ENCODE measurements around the gene MYO1A.

MYO1A gene
- 0.32 to 1.8 (median 1.2) reads per million in 9 experiments for total RNA-seq

DNA sequence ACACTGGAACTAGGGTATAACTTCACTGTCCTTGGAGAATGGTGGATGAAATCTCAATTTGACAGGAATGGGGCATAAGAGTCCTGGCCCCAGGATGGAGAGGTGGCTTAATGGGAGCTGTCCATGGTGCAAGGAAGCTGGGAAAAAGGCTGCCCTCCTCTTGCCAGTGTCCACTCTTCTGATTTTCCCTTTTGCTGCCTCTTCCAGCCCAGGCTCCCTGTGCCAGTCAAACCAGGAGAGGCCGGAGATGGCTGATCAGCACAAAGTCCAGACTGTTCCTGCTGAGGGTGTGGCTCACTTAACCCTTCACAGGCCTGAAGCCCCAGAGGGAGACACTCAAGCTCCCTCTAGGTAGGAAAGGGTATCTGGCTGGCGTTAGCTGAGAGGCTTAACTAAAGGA lies at the start of gene MYO1A:
MYO1A (minus strand) TSS at position 240 of the 400 bp plus-strand sequence. CDS start 1,806 bp downstream, outside the sequence.
- Mint-ChIP-seq H3K27me3 (no peaks in the 10 kb centered on the region), H3K4me1 (ENCODE audit: low read depth in 2 of 2) (peaks cover 29 to 31% of the 10 kb centered on the region in 2 donors), H3K9me3 (no peaks in the 10 kb centered on the region), H3K36me3 (ENCODE audit: insufficient read depth) (no peaks in the 10 kb centered on the region), H3K27ac (peak within 1 kb of the TSS in 1 of 2 donors; percentile 76), H3K4me3 (no peak within 1 kb of the TSS)
- DNase-seq (no peak), ATAC-seq (replicated peaks) (no peak)

GRCh38 chr12:57099047-57099714 lies 49.3 kb upstream of the MYO1A start:
- no peak overlapping the region for H3K4me3 Mint-ChIP-seq
- H3K27me3 Mint-ChIP-seq: no peaks in the 10 kb centered on the region
- DNase-seq: no peak
- peaks cover 72% of the 10 kb centered on the region for H3K36me3 Mint-ChIP-seq (ENCODE audit: insufficient read depth)
- H3K27ac Mint-ChIP-seq: peak overlapping the region; percentile 81 to 82
- no peak for ATAC-seq (replicated peaks)
- peaks cover 4 to 10% of the 10 kb centered on the region in 2 donors for H3K4me1 Mint-ChIP-seq (ENCODE audit: low read depth in 2 of 2)
- H3K9me3 Mint-ChIP-seq: no peaks in the 10 kb centered on the region

DNA sequence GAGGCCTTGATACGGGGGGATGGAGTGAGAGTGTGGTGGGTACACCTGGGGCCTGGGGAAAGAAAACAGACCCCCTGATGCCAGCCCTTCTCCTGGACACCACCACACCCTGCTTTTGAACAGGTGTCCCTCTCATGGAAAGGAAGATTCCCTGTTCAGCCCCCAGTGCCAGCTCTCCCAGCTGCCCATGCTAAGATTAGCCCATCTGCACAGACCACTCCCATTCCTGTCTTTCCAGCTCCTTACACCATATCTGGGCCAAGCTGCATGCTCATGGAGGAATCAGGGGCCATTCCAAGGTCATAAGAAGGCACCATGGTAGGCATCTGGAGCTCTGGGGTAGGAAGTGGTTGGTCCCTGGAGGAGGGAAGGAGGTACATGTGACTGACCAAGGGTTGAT lies 48.6 kb upstream of the MYO1A start:
- ATAC-seq (replicated peaks): no peak
- H3K9me3 Mint-ChIP-seq: no peaks in the 10 kb centered on the region
- DNase-seq: no peak
- H3K36me3 Mint-ChIP-seq (ENCODE audit: insufficient read depth): peaks cover 67% of the 10 kb centered on the region
- H3K27ac Mint-ChIP-seq: peak overlapping the region; percentile 81 to 82
- peaks cover 8 to 13% of the 10 kb centered on the region in 2 donors for H3K4me1 Mint-ChIP-seq (ENCODE audit: low read depth in 2 of 2)
- H3K27me3 Mint-ChIP-seq: no peaks in the 10 kb centered on the region
- no peak overlapping the region for H3K4me3 Mint-ChIP-seq

DNA sequence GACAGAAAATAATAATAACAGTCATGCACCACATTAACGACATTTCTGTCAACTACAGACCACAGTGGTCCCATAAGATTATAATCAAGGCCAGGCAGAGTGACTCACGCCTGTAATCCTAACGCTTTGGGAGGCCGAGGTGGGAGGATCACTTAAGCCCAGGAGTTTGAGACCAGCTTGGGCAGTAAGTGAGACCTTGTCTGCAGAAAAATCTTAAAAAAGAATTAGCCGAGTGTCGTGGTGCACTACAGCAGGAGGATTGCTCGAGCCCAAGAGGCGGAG lies 47.6 kb upstream of the MYO1A start:
- H3K36me3 Mint-ChIP-seq (ENCODE audit: insufficient read depth): peaks cover 63% of the 10 kb centered on the region
- H3K4me3 Mint-ChIP-seq: no peak overlapping the region
- no peaks in the 10 kb centered on the region for H3K27me3 Mint-ChIP-seq
- H3K9me3 Mint-ChIP-seq: no peaks in the 10 kb centered on the region
- DNase-seq (no peak), ATAC-seq (replicated peaks) (no peak)
- peaks cover 15 to 21% of the 10 kb centered on the region in 2 donors for H3K4me1 Mint-ChIP-seq (ENCODE audit: low read depth in 2 of 2)
- H3K27ac Mint-ChIP-seq: no peak overlapping the region

GRCh38 chr12:57096748-57097553 lies 47.0 kb upstream of the MYO1A start:
- Mint-ChIP-seq H3K4me3 (no peak overlapping the region), H3K36me3 (ENCODE audit: insufficient read depth) (peaks cover 57% of the 10 kb centered on the region), H3K4me1 (ENCODE audit: low read depth in 2 of 2) (peaks cover 15 to 22% of the 10 kb centered on the region in 2 donors), H3K27ac (peak overlapping the region in 1 of 2 donors; percentile 11), H3K27me3 (no peaks in the 10 kb centered on the region), H3K9me3 (no peaks in the 10 kb centered on the region)
- no peak for ATAC-seq (replicated peaks)
- DNase-seq: no peak

GRCh38 chr12:57096099-57096572 lies 46.2 kb upstream of the MYO1A start:
- H3K4me1 Mint-ChIP-seq (ENCODE audit: low read depth in 2 of 2): peaks cover 15 to 21% of the 10 kb centered on the region in 2 donors
- ATAC-seq (replicated peaks): no peak

GRCh38 chr12:57095440-57095839 lies 45.5 kb upstream of the MYO1A start:
- H3K27ac Mint-ChIP-seq: peak overlapping the region; percentile 56 to 91
- H3K4me1 Mint-ChIP-seq (ENCODE audit: low read depth in 2 of 2): peaks cover 13 to 27% of the 10 kb centered on the region in 2 donors
- no peak overlapping the region for H3K4me3 Mint-ChIP-seq
- H3K36me3 Mint-ChIP-seq (ENCODE audit: insufficient read depth): peaks cover 46% of the 10 kb centered on the region
- ATAC-seq (replicated peaks) (no peak), DNase-seq (no peak)
- no peaks in the 10 kb centered on the region for H3K27me3 Mint-ChIP-seq
- H3K9me3 Mint-ChIP-seq: no peaks in the 10 kb centered on the region

More at GRCh38 chr12:57096099-57096572, 46.2 kb upstream of the MYO1A start:
- H3K4me3 Mint-ChIP-seq: no peak overlapping the region
- no peaks in the 10 kb centered on the region for H3K27me3 Mint-ChIP-seq
- peak overlapping the region; percentile 11 to 38 for H3K27ac Mint-ChIP-seq
- no peaks in the 10 kb centered on the region for H3K9me3 Mint-ChIP-seq
- peaks cover 49% of the 10 kb centered on the region for H3K36me3 Mint-ChIP-seq (ENCODE audit: insufficient read depth)
- DNase-seq: no peak

- H3K4me1 Mint-ChIP-seq (ENCODE audit: low read depth in 2 of 2): peaks cover 16 to 34% of the 10 kb centered on the region in 2 donors
- ATAC-seq (replicated peaks) (no peak), DNase-seq (no peak)
These were observed 44.6 kb upstream of the MYO1A start for GRCh38 chr12:57094208-57095160.

DNA sequence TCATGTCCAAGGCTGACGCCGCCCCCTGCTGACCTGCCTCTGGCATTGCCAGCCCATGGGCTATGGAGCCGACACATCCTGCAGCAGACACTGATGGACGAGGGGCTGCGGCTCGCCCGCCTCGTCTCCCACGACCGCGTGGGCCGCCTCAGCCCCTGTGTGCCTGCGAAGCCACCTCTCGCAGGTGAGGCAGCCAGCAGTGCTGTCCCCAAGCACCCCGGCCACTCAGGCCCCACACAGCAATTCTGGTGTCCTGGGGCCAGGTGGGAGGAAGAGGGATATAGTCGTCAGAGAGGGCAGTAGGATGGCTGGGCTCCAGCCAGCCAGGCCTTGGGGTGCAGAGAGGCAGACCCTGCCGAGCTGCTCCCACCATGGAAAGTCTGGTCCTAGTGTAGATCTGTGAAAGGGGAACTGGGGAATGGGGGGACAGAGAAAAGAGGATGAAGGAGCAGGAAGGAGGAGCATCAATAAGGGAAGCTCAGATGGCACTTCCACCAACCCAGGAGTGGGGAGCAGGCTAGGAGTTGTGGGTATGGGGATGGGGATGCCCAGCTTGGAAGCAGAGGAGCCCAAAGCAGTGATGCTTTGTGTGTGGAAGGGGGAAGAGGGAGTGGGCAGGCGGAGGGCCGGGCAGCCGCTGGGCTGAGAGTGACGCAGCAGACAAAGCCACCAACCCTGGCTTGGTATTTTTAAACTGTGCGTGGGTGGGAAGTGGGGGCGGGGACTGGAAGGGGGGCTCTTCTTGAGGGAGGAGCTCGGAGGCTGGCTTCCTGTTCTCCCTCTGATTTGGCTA lies 43.7 kb upstream of the MYO1A start:
- DNase-seq (peak in 2 of 3 experiments; percentile 29 to 36), ATAC-seq (replicated peaks) (peak; percentile 58)
- Mint-ChIP-seq H3K4me3 (peak overlapping the region; percentile 66 to 68), H3K4me1 (ENCODE audit: low read depth in 2 of 2) (peaks cover 20 to 33% of the 10 kb centered on the region in 2 donors), H3K9me3 (no peaks in the 10 kb centered on the region), H3K36me3 (ENCODE audit: insufficient read depth) (peaks cover 31% of the 10 kb centered on the region), H3K27me3 (no peaks in the 10 kb centered on the region), H3K27ac (peak overlapping the region; percentile 90 to 91)

More at GRCh38 chr12:57094208-57095160, 44.6 kb upstream of the MYO1A start:
- H3K4me3 Mint-ChIP-seq: no peak overlapping the region
- H3K9me3 Mint-ChIP-seq: no peaks in the 10 kb centered on the region
- no peaks in the 10 kb centered on the region for H3K27me3 Mint-ChIP-seq
- peak overlapping the region; percentile 90 to 91 for H3K27ac Mint-ChIP-seq
- H3K36me3 Mint-ChIP-seq (ENCODE audit: insufficient read depth): peaks cover 38% of the 10 kb centered on the region

- peaks cover 35% of the 10 kb centered on the region for H3K36me3 Mint-ChIP-seq (ENCODE audit: insufficient read depth)
- H3K27ac Mint-ChIP-seq: peak overlapping the region; percentile 29 to 91
- ATAC-seq (replicated peaks) (no peak), DNase-seq (no peak)
- no peak overlapping the region for H3K4me3 Mint-ChIP-seq
- no peaks in the 10 kb centered on the region for H3K27me3 Mint-ChIP-seq
- peaks cover 25 to 38% of the 10 kb centered on the region in 2 donors for H3K4me1 Mint-ChIP-seq (ENCODE audit: low read depth in 2 of 2)
- no peaks in the 10 kb centered on the region for H3K9me3 Mint-ChIP-seq
These were observed 43.0 kb upstream of the MYO1A start for GRCh38 chr12:57092876-57093414.

- Mint-ChIP-seq H3K27ac (peak overlapping the region; percentile 29 to 91), H3K27me3 (no peaks in the 10 kb centered on the region), H3K4me3 (no peak overlapping the region), H3K4me1 (ENCODE audit: low read depth in 2 of 2) (peaks cover 28 to 40% of the 10 kb centered on the region in 2 donors), H3K36me3 (ENCODE audit: insufficient read depth) (peaks cover 35% of the 10 kb centered on the region), H3K9me3 (no peaks in the 10 kb centered on the region)
- DNase-seq: no peak
- ATAC-seq (replicated peaks): no peak
These were observed 42.6 kb upstream of the MYO1A start for GRCh38 chr12:57092529-57092862.
